HG02840 (cell line): ENCODE results near the gene STARD4.
A peak's percentile ranks its signal among the peaks of the same experiment; 100 is the strongest.

ENCODE experiments used
- ATAC-seq: cut with Tn5 transposase; IDR thresholded peaks from one replicate; pipeline ENCODE4 v1.9.1; 2021; ENCODE audit warnings: mild to moderate bottlenecking, moderate library complexity, moderate number of reproducible peaks; ENCODE audit not compliant: unreplicated experiment, low FRiP score

Gene STARD4

DNA sequence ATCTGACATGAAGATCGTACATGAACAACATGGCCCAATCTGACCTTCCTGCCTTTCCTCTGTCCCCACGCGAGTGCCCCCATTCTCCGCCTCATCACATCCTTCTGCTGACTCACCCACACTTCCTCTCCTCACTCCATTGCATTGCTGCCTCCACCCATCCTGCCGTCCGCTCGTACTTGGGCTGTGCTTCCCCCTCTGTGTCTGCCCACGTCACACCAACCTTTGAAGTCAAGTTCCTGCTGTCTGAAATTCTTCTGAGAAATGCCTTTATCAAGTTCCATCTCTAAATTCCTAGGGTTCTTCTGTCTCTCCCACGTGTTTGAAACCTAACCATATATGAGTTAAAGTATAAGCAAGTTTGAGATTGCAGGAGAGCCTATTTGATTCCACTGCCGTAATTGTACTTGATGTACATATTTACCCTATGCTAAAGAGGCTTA, 18.0 kb upstream of the STARD4 start:
- ATAC-seq, result peak; percentile 85

GRCh38 chr5:111528056-111528455, 15.7 kb upstream of the STARD4 start:
- ATAC-seq, result no peak

DNA sequence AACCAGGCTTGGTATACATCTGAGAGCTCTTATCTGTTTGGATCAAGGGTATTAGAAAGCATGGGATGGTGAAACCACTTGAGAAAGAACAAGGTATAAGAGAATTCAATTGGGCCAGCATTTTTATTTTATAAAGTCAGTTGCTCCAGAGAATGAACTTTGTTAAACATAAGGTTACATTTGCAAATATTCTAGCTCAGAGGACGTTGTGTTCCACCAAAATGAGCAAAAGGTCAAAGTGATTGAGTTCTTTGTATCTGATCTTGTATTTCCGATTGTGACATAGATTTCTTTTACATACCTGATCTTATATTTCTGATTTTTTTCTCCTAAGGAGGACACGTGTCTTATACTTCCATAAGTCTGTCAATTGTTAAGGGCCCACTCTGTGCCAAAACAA, 8.6 kb upstream of the STARD4 start:
- ATAC-seq, result no peak

GRCh38 chr5:111518777-111519176, 6.4 kb upstream of the STARD4 start:
- no peak for ATAC-seq

- no peak for ATAC-seq
Observed at GRCh38 chr5:111517853-111518501, 5.6 kb upstream of the STARD4 start.

GRCh38 chr5:111514087-111514486, 1.8 kb upstream of the STARD4 start:
- ATAC-seq, result no peak

- ATAC-seq, result no peak
Observed at GRCh38 chr5:111513131-111513520, 791 bp upstream of the STARD4 start.

DNA sequence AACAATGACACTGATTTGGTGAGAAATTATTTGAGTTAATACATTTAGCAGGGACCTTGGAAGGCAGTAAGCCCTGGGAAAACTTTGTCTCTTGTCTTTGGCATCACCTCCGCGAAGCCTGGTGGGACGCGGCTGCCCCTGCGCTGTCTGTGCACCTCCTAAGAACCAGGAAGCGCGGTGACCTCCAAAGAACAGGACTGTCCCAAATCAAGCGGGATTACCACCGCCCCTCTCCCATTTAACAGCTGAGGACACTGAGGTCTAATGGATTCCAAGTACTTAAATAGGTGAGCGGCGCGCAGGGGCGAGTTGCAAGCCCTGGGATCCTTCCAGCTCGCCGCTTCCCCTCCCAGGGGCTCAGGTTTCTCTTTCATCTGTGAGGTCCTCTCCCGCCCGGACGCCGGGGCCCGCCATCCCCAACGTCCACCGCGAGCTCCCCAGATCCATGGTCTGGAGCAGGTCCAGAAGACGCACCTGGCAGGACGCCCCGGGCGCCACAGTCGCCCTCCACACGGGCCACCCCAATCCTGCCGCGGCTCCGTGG, 432 bp downstream of the STARD4 start:
- peak; percentile 32 for ATAC-seq

- no peak for ATAC-seq
Observed at GRCh38 chr5:111511174-111511830, 1.0 kb downstream of the STARD4 start.

DNA sequence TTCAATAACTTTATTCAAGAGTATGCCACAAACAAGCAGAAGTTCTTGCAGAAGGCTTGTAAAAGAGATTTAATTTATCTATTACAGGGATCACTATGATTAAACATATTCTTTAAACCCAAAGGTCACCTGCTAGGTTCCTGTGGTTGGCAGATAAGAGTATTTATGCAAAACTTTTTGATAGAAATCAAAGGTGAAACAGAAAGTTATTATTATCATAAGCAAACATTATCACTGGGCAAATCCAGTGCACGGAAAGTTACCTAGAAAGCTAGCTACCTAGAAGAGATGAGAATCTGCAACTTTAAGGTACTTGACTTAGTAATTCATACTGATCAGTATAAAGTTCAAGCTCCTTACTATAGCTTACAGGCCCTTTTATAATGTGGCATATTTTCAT, 3.2 kb downstream of the STARD4 start:
- ATAC-seq, result no peak

DNA sequence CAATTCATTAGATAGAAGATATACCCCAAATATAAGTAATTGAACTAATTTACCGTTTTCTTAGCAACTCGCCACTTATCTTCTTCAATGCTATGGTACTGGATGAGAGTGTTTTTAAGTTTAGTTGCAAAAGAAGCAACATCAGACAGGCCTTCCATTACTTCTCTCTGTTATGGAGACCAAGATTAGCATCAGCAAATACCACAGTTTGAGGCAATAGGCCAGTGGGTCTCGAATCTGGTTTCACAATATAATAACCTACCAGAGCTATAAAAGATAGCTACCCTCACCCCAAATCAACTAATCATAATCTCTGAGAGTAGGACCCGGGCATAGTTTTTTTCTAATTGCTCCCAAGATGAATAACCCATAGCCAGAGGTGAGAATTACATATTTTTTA, 5.1 kb downstream of the STARD4 start:
- ATAC-seq, result no peak

- no peak for ATAC-seq
Observed at GRCh38 chr5:111505096-111505495, 7.2 kb downstream of the STARD4 start.

DNA sequence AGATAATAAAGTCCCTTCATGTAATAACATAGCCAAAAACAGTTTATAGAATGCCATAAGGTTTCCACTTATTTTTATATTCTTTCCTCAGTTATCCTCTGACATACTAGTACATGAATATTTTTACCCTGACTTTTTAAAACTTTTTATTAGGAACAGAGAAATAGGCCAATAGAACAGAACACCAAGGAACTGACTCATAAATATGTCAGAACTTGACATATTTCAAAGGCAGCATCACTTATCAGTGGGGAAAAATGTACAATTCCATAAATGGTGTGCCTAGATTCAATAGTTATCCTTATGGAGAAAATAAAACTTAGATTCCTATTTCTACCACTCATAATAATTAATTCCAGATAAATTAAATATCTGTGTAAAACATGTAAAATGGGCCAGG, 9.4 kb downstream of the STARD4 start:
- ATAC-seq, result no peak

DNA sequence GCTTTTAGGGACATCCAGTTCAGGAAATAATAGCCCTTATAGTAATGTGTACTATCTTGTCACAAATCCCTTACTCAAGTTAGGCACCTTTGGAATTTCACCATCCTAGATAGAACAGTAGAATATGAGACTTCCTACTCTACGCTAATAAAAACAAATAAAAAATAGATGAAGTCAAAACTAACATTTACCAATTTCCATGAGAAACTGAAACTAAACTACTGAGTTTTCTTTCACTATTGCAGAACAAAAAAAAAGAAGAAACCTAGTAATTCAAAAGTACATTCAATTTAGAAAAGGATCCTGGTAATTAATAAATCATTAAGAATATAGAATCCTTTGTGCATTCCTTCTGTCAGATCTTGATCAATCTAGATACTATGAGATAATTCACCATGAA, 14.0 kb downstream of the STARD4 start:
- no peak for ATAC-seq

- ATAC-seq, result no peak
Observed at GRCh38 chr5:111495159-111495558, 17.2 kb downstream of the STARD4 start.

GRCh38 chr5:111494355-111494999, 17.9 kb downstream of the STARD4 start:
- no peak for ATAC-seq

DNA sequence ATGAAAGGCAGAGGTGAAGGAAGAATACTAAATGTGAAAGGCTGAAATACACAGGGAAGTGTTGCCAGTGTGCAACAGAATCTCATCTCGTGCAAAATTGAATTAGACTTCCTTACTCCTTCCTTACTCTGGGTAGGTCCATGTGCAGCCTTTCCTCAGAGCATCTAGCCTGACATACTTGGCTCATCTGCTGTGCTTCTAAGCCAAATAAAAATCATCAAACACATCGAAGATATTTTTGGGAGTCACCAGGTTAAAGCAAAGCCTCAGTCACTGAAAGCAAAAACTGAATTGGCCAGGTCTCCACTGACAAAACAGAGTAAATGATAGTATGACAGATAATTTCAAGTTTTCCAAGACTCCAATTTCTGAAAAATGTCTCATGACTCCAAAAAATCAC, 19.3 kb downstream of the STARD4 start:
- ATAC-seq, result no peak

GRCh38 chr5:111488353-111488752, 24.0 kb downstream of the STARD4 start:
- no peak for ATAC-seq

GRCh38 chr5:111486926-111487325, 25.4 kb downstream of the STARD4 start:
- no peak for ATAC-seq

DNA sequence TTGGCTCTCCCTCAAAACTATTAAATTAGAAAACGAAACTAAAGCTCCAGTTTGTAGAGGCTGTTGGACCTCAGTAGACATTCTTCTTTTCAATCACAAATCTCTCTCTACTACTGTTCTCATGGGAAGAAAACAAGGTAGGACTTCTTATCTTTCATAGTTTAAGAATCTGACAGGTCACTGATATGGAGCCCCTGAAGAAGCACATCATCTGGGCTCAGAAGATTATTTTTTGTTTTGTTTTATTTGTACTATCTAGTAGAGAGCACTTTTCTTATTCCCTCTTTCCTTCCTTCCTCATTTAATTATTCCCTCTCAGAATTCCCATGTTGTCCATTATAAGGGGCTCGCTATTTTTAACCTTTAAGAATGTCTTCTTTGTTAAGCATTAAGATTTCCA, 26.3 kb downstream of the STARD4 start:
- ATAC-seq, result no peak

- ATAC-seq, result no peak
Observed at GRCh38 chr5:111480346-111480745, 32.0 kb downstream of the STARD4 start.

DNA sequence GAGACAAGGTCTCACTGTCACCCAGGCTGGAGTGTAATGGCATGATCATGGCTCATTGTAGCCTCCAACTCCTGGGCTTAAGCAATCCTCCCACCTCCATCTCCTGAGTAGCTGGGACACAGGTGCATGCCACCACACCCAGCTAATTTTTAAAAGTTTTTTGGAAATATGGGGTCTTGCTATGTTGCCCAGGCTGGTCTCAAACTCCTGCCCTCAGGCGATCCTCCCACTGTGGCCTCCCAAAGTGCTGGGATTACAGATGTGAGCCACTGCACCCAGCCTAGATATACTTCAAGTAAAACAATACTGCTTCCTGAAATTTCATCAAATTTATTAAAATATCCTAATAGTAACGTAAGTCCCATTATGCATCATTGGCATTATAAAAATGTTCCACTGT, 33.4 kb downstream of the STARD4 start:
- no peak for ATAC-seq
